Astrocyte (in vitro differentiated cells and primary cell): Measurements from ENCODE around the gene CDH8. TPM values are rescaled to one million over a fixed set of nuclear protein-coding genes. Genes with fewer than 3 reads are reported as not detected.

Experiments
- DNase-seq: peaks from one replicate; pipeline ENCODE4 v3.0.0-alpha.2; 2010; ENCODE audit warnings: low read depth
- FAIRE-seq: peaks from 2 replicates; lab custom pipeline; 2011; peaks lifted over from hg19 to GRCh38; lab: Jason Lieb, UNC
- H2AFZ ChIP-seq: 2 replicates; pipeline ENCODE4 v1.6.0; 2012; ENCODE audit warnings: low read depth, low read length, inconsistent platforms
- H3K27ac ChIP-seq: 2 replicates; pipeline ENCODE4 v1.5.1; 2011; ENCODE audit warnings: low read depth, low read length, inconsistent platforms
- H3K27me3 ChIP-seq: 2 replicates; pipeline ENCODE4 v1.6.0; 2011; ENCODE audit warnings: low read length, inconsistent platforms; ENCODE audit not compliant: insufficient read depth
- H3K36me3 ChIP-seq: 2 replicates; pipeline ENCODE4 v1.5.1; 2011; ENCODE audit warnings: low read length, inconsistent platforms; ENCODE audit not compliant: insufficient read depth
- H3K4me1 ChIP-seq: 2 replicates; pipeline ENCODE4 v1.5.1; 2011; ENCODE audit warnings: low read length, inconsistent platforms; ENCODE audit not compliant: insufficient read depth
- H3K4me2 ChIP-seq: 2 replicates; pipeline ENCODE4 v1.6.0; 2012; ENCODE audit warnings: low read length, inconsistent platforms
- H3K4me3 ChIP-seq: 2 replicates; pipeline ENCODE4 v1.5.1; 2011; ENCODE audit warnings: low read depth, mild to moderate bottlenecking, low read length, inconsistent platforms; ENCODE audit not compliant: insufficient read depth
- H3K79me2 ChIP-seq: 2 replicates; pipeline ENCODE4 v1.6.0; 2012; ENCODE audit warnings: mild to moderate bottlenecking, low read length, inconsistent platforms; ENCODE audit not compliant: insufficient read depth
- H3K9ac ChIP-seq: 2 replicates; pipeline ENCODE4 v1.6.0; 2012; ENCODE audit warnings: mild to moderate bottlenecking, low read length, inconsistent platforms
- H3K9me3 ChIP-seq: 2 replicates; pipeline ENCODE4 v1.5.1; 2012; ENCODE audit warnings: low read depth, mild to moderate bottlenecking, low read length, inconsistent platforms; ENCODE audit not compliant: insufficient read depth
- H4K20me1 ChIP-seq: 2 replicates; pipeline ENCODE4 v1.6.0; 2012; ENCODE audit warnings: low read length, inconsistent platforms; ENCODE audit not compliant: insufficient read depth
- H3K27ac Mint-ChIP-seq: one replicate; pipeline ENCODE4 v1.8.0; 2021; ENCODE audit warnings: mild to moderate bottlenecking, mixed read lengths; ENCODE audit not compliant: unreplicated experiment
- H3K27me3 Mint-ChIP-seq: one replicate; pipeline ENCODE4 v1.8.0; 2021; ENCODE audit warnings: low read depth, mixed read lengths; ENCODE audit not compliant: unreplicated experiment
- H3K36me3 Mint-ChIP-seq: one replicate; pipeline ENCODE4 v1.8.0; 2021; ENCODE audit warnings: low read depth, mixed read lengths; ENCODE audit not compliant: unreplicated experiment
- H3K4me1 Mint-ChIP-seq: one replicate; pipeline ENCODE4 v1.8.0; 2021; ENCODE audit warnings: low read depth, mixed read lengths; ENCODE audit not compliant: unreplicated experiment
- H3K4me3 Mint-ChIP-seq: one replicate; pipeline ENCODE4 v1.8.0; 2021; ENCODE audit warnings: mild to moderate bottlenecking, moderate library complexity, mixed read lengths; ENCODE audit not compliant: unreplicated experiment
- H3K9me3 Mint-ChIP-seq: one replicate; pipeline ENCODE4 v1.8.0; 2021; ENCODE audit warnings: mild to moderate bottlenecking, mixed read lengths; ENCODE audit not compliant: unreplicated experiment
- CTCF ChIP-seq: IDR thresholded peaks from 2 replicates; pipeline ENCODE4 v1.5.1; 2011; ENCODE audit warnings: low read depth, mild to moderate bottlenecking, inconsistent platforms, low read length, moderate library complexity; ENCODE audit not compliant: insufficient read depth
- EZH2 ChIP-seq: IDR thresholded peaks from 2 replicates; pipeline ENCODE4 v1.6.1; 2012; ENCODE audit warnings: mild to moderate bottlenecking, low read length, inconsistent platforms; ENCODE audit not compliant: insufficient read depth
- total RNA-seq: library from RNA; stranded (reverse); gene quantifications from 2 replicates; pipeline ENCODE4 v1.2.1, GENCODE V29; 2021

Gene CDH8
- total RNA-seq, 1 donor from 2014 or later = 17.5 TPM

DNA sequence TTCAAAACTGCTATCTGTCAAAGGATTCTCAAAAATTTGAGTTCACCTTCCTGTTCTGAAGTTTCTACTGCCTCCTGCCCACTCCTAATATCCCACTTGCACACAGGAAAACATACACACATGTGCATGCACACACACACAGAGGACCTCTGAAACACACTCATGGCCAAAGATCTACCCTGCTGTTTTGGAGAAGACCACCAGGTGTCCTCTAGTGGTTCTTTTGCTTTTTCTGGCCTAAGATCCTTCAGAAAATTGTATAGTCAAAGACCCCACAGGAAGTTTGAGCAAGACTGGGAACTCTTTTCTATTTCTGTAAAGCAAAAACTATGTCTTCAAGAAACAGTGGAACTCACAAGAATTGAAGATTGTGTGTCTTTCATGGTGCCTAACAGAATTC is 90.2 kb downstream of the CDH8 start:
- H3K27ac Mint-ChIP-seq = no peak overlapping the region
- no peak for FAIRE-seq
- no peaks in the 10 kb centered on the region for H4K20me1 ChIP-seq
- H3K4me2 ChIP-seq = no peak overlapping the region
- TF ChIP-seq EZH2 (no peak), CTCF (peak; percentile 4)
- no peaks in the 10 kb centered on the region for H3K9me3 ChIP-seq
- no peaks in the 10 kb centered on the region for H3K4me1 ChIP-seq
- no peaks in the 10 kb centered on the region for H3K9me3 Mint-ChIP-seq
- no peaks in the 10 kb centered on the region for H3K36me3 Mint-ChIP-seq
- no peak overlapping the region for H3K4me3 ChIP-seq
- no peak overlapping the region for H3K9ac ChIP-seq
- no peaks in the 10 kb centered on the region for H3K36me3 ChIP-seq
- H3K27ac ChIP-seq = no peak overlapping the region
- H3K4me3 Mint-ChIP-seq = no peak overlapping the region
- H2AFZ ChIP-seq = no peak overlapping the region
- H3K27me3 ChIP-seq = no peaks in the 10 kb centered on the region
- no peaks in the 10 kb centered on the region for H3K27me3 Mint-ChIP-seq
- no peaks in the 10 kb centered on the region for H3K79me2 ChIP-seq
- no peak for DNase-seq
- no peaks in the 10 kb centered on the region for H3K4me1 Mint-ChIP-seq

- Mint-ChIP-seq H3K27me3 (no peaks in the 10 kb centered on the region), H3K27ac (no peak overlapping the region), H3K36me3 (no peaks in the 10 kb centered on the region), H3K4me3 (no peak overlapping the region), H3K4me1 (no peaks in the 10 kb centered on the region), H3K9me3 (no peaks in the 10 kb centered on the region)
- H3K36me3 ChIP-seq = no peaks in the 10 kb centered on the region
- H3K27me3 ChIP-seq = no peaks in the 10 kb centered on the region
- H3K27ac ChIP-seq = no peak overlapping the region
- no peak overlapping the region for H3K4me2 ChIP-seq
- TF ChIP-seq EZH2 (no peak), CTCF (no peak)
- H2AFZ ChIP-seq = no peak overlapping the region
- H3K9ac ChIP-seq = no peak overlapping the region
- no peak overlapping the region for H3K4me3 ChIP-seq
- no peaks in the 10 kb centered on the region for H3K4me1 ChIP-seq
- no peak for DNase-seq
- no peaks in the 10 kb centered on the region for H3K9me3 ChIP-seq
- H4K20me1 ChIP-seq = no peaks in the 10 kb centered on the region
- no peaks in the 10 kb centered on the region for H3K79me2 ChIP-seq
- FAIRE-seq = no peak
Observed at GRCh38 chr16:61945511-61945910, 90.7 kb downstream of the CDH8 start.

DNA sequence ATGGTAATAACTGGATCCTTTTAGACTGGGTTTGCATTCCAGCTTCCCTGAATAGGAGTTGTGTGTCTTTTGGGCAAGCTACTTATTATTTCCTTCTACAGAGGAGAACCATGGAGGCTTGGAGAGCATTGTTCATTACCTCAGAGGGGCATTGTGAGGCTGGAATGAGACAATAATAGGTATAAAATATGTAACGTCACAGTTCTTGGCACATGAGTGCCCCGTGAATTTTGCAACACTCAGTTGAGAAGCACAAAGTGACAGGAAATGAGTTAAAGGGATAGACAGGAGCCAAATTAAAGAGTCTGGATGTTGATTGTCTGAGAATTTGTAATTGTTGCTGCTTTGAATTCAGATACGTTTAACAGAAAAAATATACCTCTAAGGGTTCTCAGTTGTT is 92.2 kb downstream of the CDH8 start:
- H3K9ac ChIP-seq = no peak overlapping the region
- H3K27ac ChIP-seq = no peak overlapping the region
- no peaks in the 10 kb centered on the region for H3K27me3 ChIP-seq
- Mint-ChIP-seq H3K27ac (no peak overlapping the region), H3K36me3 (no peaks in the 10 kb centered on the region), H3K27me3 (no peaks in the 10 kb centered on the region), H3K4me1 (no peaks in the 10 kb centered on the region), H3K4me3 (no peak overlapping the region), H3K9me3 (no peaks in the 10 kb centered on the region)
- FAIRE-seq (no peak), DNase-seq (no peak)
- no peaks in the 10 kb centered on the region for H3K4me1 ChIP-seq
- no peaks in the 10 kb centered on the region for H4K20me1 ChIP-seq
- H3K36me3 ChIP-seq = no peaks in the 10 kb centered on the region
- H2AFZ ChIP-seq = no peak overlapping the region
- H3K4me3 ChIP-seq = no peak overlapping the region
- no peaks in the 10 kb centered on the region for H3K9me3 ChIP-seq
- H3K4me2 ChIP-seq = no peak overlapping the region
- TF ChIP-seq CTCF = no peak
- H3K79me2 ChIP-seq = no peaks in the 10 kb centered on the region
